Measurements from ENCODE around the gene GOLGA7B. TPM values are rescaled to one million over a fixed set of nuclear protein-coding genes. Genes with fewer than 3 reads are reported as not detected.

GOLGA7B gene
- total and polyA plus RNA-seq, 2 of the 4 experiments (the other 2 are of a cell fraction) = not detected

- no TSS peak for BruUV-seq (replicated peaks)
Measured at GRCh38 chr10:97811958-97812357, 37.7 kb upstream of the GOLGA7B start.

More at GRCh38 chr10:97811958-97812357, 37.7 kb upstream of the GOLGA7B start:
- H3K9me3 ChIP-seq (ENCODE audit: control insufficient read depth, insufficient read depth, low read length) = no peaks in the 10 kb centered on the region
- H3K4me1 ChIP-seq (ENCODE audit: control insufficient read depth, insufficient read depth, low read length) = no peaks in the 10 kb centered on the region; the same call in 1 of the 2 replicates
- no peaks in the 10 kb centered on the region for H3K9me1 ChIP-seq (ENCODE audit: insufficient read depth, low read length)
- peaks cover 42% of the 10 kb centered on the region for H3K27me3 ChIP-seq (ENCODE audit: control insufficient read depth, insufficient read depth, low read length)
- H3K36me3 ChIP-seq (ENCODE audit: control insufficient read depth, insufficient read depth, low read length) = no peaks in the 10 kb centered on the region
- no peak overlapping the region for H3K4ac ChIP-seq (ENCODE audit: low read depth, low read length)
- intact Hi-C loops (cut with micrococcal nuclease) = no loop called here
- no peak overlapping the region for H2BK5ac ChIP-seq (ENCODE audit: low read depth, low read length, poor library complexity, severe bottlenecking)
- H3K56ac ChIP-seq (ENCODE audit: extremely low read depth, insufficient read depth, low read length) = no peak overlapping the region
- no peaks in the 10 kb centered on the region for H3K79me1 ChIP-seq (ENCODE audit: low read depth in 1 of 2, low read length in 2 of 2)
- no peak overlapping the region for H2AK5ac ChIP-seq (ENCODE audit: low read depth, low read length)
- no peak overlapping the region for H3K9ac ChIP-seq (ENCODE audit: low read depth, low read length)
- in situ Hi-C loops (cut with MboI; ENCODE audit: low sequenced_read_pairs) = no loop called here
- no peak overlapping the region for H3K23ac ChIP-seq (ENCODE audit: low read depth, low read length)
- H2BK15ac ChIP-seq (ENCODE audit: low read depth, low read length) = no peak overlapping the region
- POLR2A ChIA-PET (ENCODE audit: unreplicated experiment) = no interaction called here
- no peak overlapping the region for H3K27ac ChIP-seq (ENCODE audit: insufficient read depth, low read length)
- 0% methylated on average over 1 of the region's 3 CpGs; no CpG with 5 or more reads in 1 of the 2 experiments for WGBS, 2 experiments (ENCODE audit: extremely low coverage in 2 of 2, insufficient read length in 1 of 2)
- TF ChIP-seq POLR2A (IDR thresholded peaks at IDR 0.05; ENCODE audit: low read depth, low read length) = no peak
- TF ChIP-seq, protein P1, sequence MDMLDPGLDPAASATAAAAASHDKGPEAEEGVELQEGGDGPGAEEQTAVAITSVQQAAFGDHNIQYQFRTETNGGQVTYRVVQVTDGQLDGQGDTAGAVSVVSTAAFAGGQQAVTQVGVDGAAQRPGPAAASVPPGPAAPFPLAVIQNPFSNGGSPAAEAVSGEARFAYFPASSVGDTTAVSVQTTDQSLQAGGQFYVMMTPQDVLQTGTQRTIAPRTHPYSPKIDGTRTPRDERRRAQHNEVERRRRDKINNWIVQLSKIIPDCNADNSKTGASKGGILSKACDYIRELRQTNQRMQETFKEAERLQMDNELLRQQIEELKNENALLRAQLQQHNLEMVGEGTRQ (IDR thresholded peaks at IDR 0.05; ENCODE audit: low read depth, low read length) = no peak
- TF ChIP-seq NFE2L2 (IDR thresholded peaks at IDR 0.05; ENCODE audit: low read depth, low read length) = no peak
- no peak for TF ChIP-seq RFX5 (IDR thresholded peaks at IDR 0.05; ENCODE audit: low read depth, low read length)
- no peak for TF ChIP-seq CEBPB (IDR thresholded peaks at IDR 0.05; ENCODE audit: low read depth, low read length)
- no peak for TF ChIP-seq RAD21 (IDR thresholded peaks at IDR 0.05; ENCODE audit: low read length)
- TF ChIP-seq, protein P2, sequence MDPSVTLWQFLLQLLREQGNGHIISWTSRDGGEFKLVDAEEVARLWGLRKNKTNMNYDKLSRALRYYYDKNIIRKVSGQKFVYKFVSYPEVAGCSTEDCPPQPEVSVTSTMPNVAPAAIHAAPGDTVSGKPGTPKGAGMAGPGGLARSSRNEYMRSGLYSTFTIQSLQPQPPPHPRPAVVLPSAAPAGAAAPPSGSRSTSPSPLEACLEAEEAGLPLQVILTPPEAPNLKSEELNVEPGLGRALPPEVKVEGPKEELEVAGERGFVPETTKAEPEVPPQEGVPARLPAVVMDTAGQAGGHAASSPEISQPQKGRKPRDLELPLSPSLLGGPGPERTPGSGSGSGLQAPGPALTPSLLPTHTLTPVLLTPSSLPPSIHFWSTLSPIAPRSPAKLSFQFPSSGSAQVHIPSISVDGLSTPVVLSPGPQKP (IDR thresholded peaks at IDR 0.05; ENCODE audit: borderline replicate concordance, low read depth, low read length) = no peak
- no peak for TF ChIP-seq BHLHE40 (IDR thresholded peaks at IDR 0.05; ENCODE audit: low read depth, low read length)
- TF ChIP-seq MAFK (IDR thresholded peaks at IDR 0.05; ENCODE audit: low read depth, low read length) = no peak
- TF ChIP-seq, protein P3, sequence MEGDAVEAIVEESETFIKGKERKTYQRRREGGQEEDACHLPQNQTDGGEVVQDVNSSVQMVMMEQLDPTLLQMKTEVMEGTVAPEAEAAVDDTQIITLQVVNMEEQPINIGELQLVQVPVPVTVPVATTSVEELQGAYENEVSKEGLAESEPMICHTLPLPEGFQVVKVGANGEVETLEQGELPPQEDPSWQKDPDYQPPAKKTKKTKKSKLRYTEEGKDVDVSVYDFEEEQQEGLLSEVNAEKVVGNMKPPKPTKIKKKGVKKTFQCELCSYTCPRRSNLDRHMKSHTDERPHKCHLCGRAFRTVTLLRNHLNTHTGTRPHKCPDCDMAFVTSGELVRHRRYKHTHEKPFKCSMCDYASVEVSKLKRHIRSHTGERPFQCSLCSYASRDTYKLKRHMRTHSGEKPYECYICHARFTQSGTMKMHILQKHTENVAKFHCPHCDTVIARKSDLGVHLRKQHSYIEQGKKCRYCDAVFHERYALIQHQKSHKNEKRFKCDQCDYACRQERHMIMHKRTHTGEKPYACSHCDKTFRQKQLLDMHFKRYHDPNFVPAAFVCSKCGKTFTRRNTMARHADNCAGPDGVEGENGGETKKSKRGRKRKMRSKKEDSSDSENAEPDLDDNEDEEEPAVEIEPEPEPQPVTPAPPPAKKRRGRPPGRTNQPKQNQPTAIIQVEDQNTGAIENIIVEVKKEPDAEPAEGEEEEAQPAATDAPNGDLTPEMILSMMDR (conservative IDR thresholded peaks at IDR 0.05; ENCODE audit: low read depth, low read length) = no peak
- no peak for TF ChIP-seq RCOR1 (IDR thresholded peaks at IDR 0.05; ENCODE audit: insufficient replicate concordance, low read length)
- TF ChIP-seq CHD1 (IDR thresholded peaks at IDR 0.05; ENCODE audit: low read depth, low read length) = no peak
- DNase-seq (no peak), ATAC-seq (ENCODE audit: low read depth) (no peak)
- H2AK9ac ChIP-seq (replicated peaks; ENCODE audit: low read depth, low read length, poor library complexity) = no peak overlapping the region
- H4K20me1 ChIP-seq (ENCODE audit: insufficient read depth, low read length) = no peaks in the 10 kb centered on the region
- no peak overlapping the region for H4K91ac ChIP-seq (ENCODE audit: insufficient read depth, low read depth, low read length)
- no peak overlapping the region for H3K4me3 ChIP-seq (ENCODE audit: insufficient read depth, low read depth, low read length)
- no peak overlapping the region for H2BK120ac ChIP-seq (ENCODE audit: low read depth, low read length)
- CTCF ChIA-PET = interaction anchor here (1.3 kb wide), 1 partner anchor 57 kb away, joined by 3 read pairs; no protein-coding TSS in a partner anchor
- H3K14ac ChIP-seq (replicated peaks; ENCODE audit: low read depth, low read length) = no peak overlapping the region
- H2AFZ ChIP-seq (replicated peaks; ENCODE audit: low read length, poor library complexity) = no peak overlapping the region
- no peak overlapping the region for H3K18ac ChIP-seq (ENCODE audit: low read depth, low read length)
- H3K4me2 ChIP-seq (ENCODE audit: low read depth, low read length) = no peak overlapping the region
- dilution Hi-C loops (cut with HindIII; ENCODE audit: low sequenced_read_pairs, unreplicated experiment) = no loop called here
- H2BK20ac ChIP-seq (ENCODE audit: low read depth, low read length) = no peak overlapping the region
- H4K5ac ChIP-seq (ENCODE audit: low read depth, low read length) = no peak overlapping the region
- H4K8ac ChIP-seq (ENCODE audit: low read depth in 2 of 2, low read length in 2 of 2) = no peak overlapping the region
